Neural progenitor cell (in vitro differentiated cells): ENCODE results near the gene SULT1A2.
"Not testable (repeated sequence)": the region's sequence is repeated elsewhere in the genome, so short reads cannot be mapped to it uniquely, and the experiment has no call there.

ENCODE experiments used
- CTCF ChIP-seq: fragments of 200-600 bp; sonication (generic); IDR thresholded peaks from 2 replicates; pipeline ENCODE4 v1.5.1; 2017; ENCODE audit warnings: antibody characterized with exemption, mild to moderate bottlenecking
- EZH2 ChIP-seq: fragments of 200-600 bp; sonication (generic); IDR thresholded peaks from 2 replicates; pipeline ENCODE4 v1.6.1; 2017; ENCODE audit warnings: antibody characterized with exemption, mild to moderate bottlenecking, moderate library complexity

GRCh38 chr16:28600965-28601364, 4.1 kb upstream of the SULT1A2 start:
- TF ChIP-seq EZH2, CTCF: not testable (repeated sequence)
